K562 (cell line): ENCODE results near the gene HDAC1. TPM values are rescaled to one million over a fixed set of nuclear protein-coding genes. Genes with fewer than 3 reads are reported as not detected.
A peak's percentile ranks its signal among the peaks of the same experiment; 100 is the strongest.

Source experiments
- CHD1 ChIP-seq: fragments of 200-600 bp; sonication (generic); IDR thresholded peaks from one replicate; pipeline ENCODE4 v1.6.1; 2012; ENCODE audit warnings: mild to moderate bottlenecking, moderate library complexity, low read length, inconsistent platforms
- CREM ChIP-seq: IDR thresholded peaks from 2 replicates; pipeline ENCODE4 v1.6.1; 2014; ENCODE audit warnings: antibody characterized with exemption, low read depth
- HMGN3 ChIP-seq: IDR thresholded peaks from 2 replicates; pipeline ENCODE4 v1.6.1; 2011; ENCODE audit warnings: borderline replicate concordance, low read depth, mild to moderate bottlenecking, mixed read lengths, low read length; ENCODE audit not compliant: insufficient read length; ENCODE audit errors: extremely low read depth
- MCM3 ChIP-seq: fragments of 450-650 bp; IDR thresholded peaks from 2 replicates; pipeline ENCODE4 v1.6.1; 2016
- NBN ChIP-seq: fragments of 450-650 bp; IDR thresholded peaks from 2 replicates; pipeline ENCODE4 v1.6.1; 2016; ENCODE audit warnings: low read depth, mild to moderate bottlenecking
- PML ChIP-seq: IDR thresholded peaks from 2 replicates; pipeline ENCODE4 v1.6.1; 2012; ENCODE audit warnings: low read length, inconsistent platforms
- SIN3A ChIP-seq, 2 experiments: fragments of 150-350 bp in 1 of 2; IDR thresholded peaks; 2 replicates each; pipeline ENCODE4 v1.6.1; 2011 to 2016; ENCODE audit warnings: borderline replicate concordance in 2 of 2, low read depth in 2 of 2, low read length in 2 of 2, mild to moderate bottlenecking in 2 of 2, moderate library complexity in 2 of 2; ENCODE audit not compliant: control insufficient read depth in 1 of 2
- TARDBP ChIP-seq: fragments of 450-650 bp; IDR thresholded peaks from 2 replicates; pipeline ENCODE4 v1.6.1; 2016
- TBP ChIP-seq: optimal IDR thresholded peaks from 2 replicates; pipeline ENCODE3; 2011; ENCODE audit warnings: low read depth, low read length, improper control_type of control experiment
- ZNF583 ChIP-seq: fragments of 250-450 bp; sonication (Bioruptor Pico); IDR thresholded peaks from 2 replicates; pipeline ENCODE4 v1.4.0; 2020
- ZNF764 ChIP-seq: fragments of 250-450 bp; sonication (Bioruptor Pico); IDR thresholded peaks from 2 replicates; pipeline ENCODE4 v1.4.0; 2020; ENCODE audit warnings: low read depth, mild to moderate bottlenecking, moderate library complexity
- polyA plus RNA-seq, 8 experiments: library from polyadenylated mRNA; depleted of rRNA in 4 of 8; stranded (reverse) in 5 of 8; unstranded in 3 of 8; fragments of >200 nt; fragmentation: Nextera tagmentation in 2 of 8; fragmentation: Illumina TruSeq in 1 of 8; extraction: Ambion mirVana in 2 of 8; extraction: Trizol in 1 of 8; gene quantifications; 2 replicates each; pipeline versions ENCODE4 v1.2.1 to v1.2.3, GENCODE V29; 2011 to 2014; ENCODE audit warnings: inconsistent platforms in 1 of 8, missing spikeins in 1 of 8
- total RNA-seq, 7 experiments: library from RNA; depleted of rRNA in 6 of 7; stranded (reverse); fragments of >200 nt in 6 of 7; fragmentation: Illumina TruSeq in 2 of 7; extraction: Trizol in 2 of 7; gene quantifications; 2 replicates each; pipeline versions ENCODE4 v1.2.1 to v1.2.3, GENCODE V29; 2011 to 2021; ENCODE audit warnings: low replicate concordance in 1 of 7
- TF ChIP-seq, protein P1 (sequence below): fragments of 200-800 bp; sonication (Bioruptor generic); IDR thresholded peaks from 2 replicates; pipeline ENCODE4 v1.6.1; 2017; ENCODE audit warnings: missing genetic modification characterization, missing compliant biosample characterization
- TF ChIP-seq, protein P2 (sequence below), 2 experiments: fragments of 200-800 bp in 1 of 2; sonication (Bioruptor generic) in 1 of 2; sonication (generic) in 1 of 2; formaldehyde crosslinking in 1 of 2; IDR thresholded peaks in 1 of 2; conservative IDR thresholded peaks in 1 of 2; 2 replicates each; pipeline versions ENCODE4 v1.5.0 to v1.6.1; 2016 to 2020; ENCODE audit warnings: missing compliant biosample characterization in 1 of 2, missing genetic modification characterization in 1 of 2, missing genetic modification reagents in 1 of 2
- TF ChIP-seq, protein P3 (sequence below): fragments of 250-450 bp; sonication (Bioruptor Pico); IDR thresholded peaks from 2 replicates; pipeline ENCODE4 v1.8.0; 2021; ENCODE audit warnings: moderate library complexity, mild to moderate bottlenecking, inconsistent platforms
- TF ChIP-seq, protein P4 (sequence below): fragments of 450-650 bp; formaldehyde crosslinking; IDR thresholded peaks from 2 replicates; pipeline ENCODE4 v1.4.0; 2020; ENCODE audit warnings: mild to moderate bottlenecking, moderate library complexity
- TF ChIP-seq, protein P5 (sequence below): fragments of 450-650 bp; IDR thresholded peaks from 2 replicates; pipeline ENCODE4 v1.6.1; 2018; ENCODE audit not compliant: partially characterized antibody

Gene HDAC1
- total and polyA plus RNA-seq, 9 of the 15 experiments (the other 6 are each of a cell fraction or from before 2014, with no cell fraction given), result 169 to 384 (median 193) TPM

DNA sequence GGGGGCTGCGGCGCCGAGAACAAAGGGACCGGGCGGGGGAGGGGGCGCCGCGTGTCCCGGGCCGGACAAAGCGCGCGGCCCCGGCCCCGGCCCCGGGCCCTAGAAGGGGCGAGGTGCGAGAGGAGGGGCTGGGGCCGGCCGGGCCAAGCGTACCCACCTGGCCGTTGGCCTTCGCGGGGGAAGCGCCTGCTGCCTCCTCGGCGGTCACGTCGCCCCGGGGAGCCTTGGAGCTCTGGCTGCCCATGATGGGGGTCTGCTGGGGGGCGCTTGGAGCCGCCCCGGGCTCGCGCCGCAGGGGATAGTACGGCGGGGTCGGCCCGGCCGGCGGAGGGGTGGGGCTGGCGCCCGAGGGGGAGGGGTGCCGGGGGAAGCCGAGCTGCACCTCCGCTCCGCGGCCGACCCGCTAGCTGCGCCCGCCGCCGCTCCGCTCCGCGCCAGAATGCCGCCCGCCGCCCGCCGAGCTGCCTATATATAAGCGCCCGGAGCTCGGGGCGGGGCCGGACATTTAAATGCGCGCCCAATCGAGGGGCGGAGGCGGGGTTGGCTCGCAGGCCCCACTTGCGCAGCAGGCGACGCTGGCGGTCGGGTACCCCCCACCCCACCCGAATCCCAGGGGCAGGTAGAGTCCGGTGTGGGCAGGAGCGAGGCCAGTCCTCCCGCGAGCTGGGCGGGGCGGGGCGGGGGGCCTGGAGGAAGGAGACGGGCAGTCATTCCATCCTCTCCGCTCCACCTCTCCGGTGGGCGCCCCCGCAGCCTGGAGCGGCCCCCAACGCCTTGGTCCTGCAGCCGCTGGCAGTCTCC is 44.1 kb downstream of the HDAC1 start, which contains the start of gene MARCKSL1 (continued):
- TF ChIP-seq CREM, result peak; percentile 21; the same call in 1 of the 2 replicates
- TF ChIP-seq, protein P1, sequence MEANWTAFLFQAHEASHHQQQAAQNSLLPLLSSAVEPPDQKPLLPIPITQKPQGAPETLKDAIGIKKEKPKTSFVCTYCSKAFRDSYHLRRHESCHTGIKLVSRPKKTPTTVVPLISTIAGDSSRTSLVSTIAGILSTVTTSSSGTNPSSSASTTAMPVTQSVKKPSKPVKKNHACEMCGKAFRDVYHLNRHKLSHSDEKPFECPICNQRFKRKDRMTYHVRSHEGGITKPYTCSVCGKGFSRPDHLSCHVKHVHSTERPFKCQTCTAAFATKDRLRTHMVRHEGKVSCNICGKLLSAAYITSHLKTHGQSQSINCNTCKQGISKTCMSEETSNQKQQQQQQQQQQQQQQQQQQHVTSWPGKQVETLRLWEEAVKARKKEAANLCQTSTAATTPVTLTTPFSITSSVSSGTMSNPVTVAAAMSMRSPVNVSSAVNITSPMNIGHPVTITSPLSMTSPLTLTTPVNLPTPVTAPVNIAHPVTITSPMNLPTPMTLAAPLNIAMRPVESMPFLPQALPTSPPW, result peak; percentile 57
- TF ChIP-seq HMGN3, result peak; percentile 4
- TF ChIP-seq, protein P2, sequence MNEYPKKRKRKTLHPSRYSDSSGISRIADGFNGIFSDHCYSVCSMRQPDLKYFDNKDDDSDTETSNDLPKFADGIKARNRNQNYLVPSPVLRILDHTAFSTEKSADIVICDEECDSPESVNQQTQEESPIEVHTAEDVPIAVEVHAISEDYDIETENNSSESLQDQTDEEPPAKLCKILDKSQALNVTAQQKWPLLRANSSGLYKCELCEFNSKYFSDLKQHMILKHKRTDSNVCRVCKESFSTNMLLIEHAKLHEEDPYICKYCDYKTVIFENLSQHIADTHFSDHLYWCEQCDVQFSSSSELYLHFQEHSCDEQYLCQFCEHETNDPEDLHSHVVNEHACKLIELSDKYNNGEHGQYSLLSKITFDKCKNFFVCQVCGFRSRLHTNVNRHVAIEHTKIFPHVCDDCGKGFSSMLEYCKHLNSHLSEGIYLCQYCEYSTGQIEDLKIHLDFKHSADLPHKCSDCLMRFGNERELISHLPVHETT (CRISPR knock-in tag; conservative IDR thresholded peaks at IDR 0.05 in 1 of 2, IDR thresholded peaks at IDR 0.05 in 1 of 2), result no peak
- no peak for TF ChIP-seq MCM3
- peak; percentile 75 to 87; a peak in 2 of 4 replicates for TF ChIP-seq SIN3A (IDR thresholded peaks at IDR 0.05; ENCODE audit: borderline replicate concordance in 2 of 2, control insufficient read depth in 1 of 2, low read depth in 2 of 2, low read length in 2 of 2)
- TF ChIP-seq, protein P3, sequence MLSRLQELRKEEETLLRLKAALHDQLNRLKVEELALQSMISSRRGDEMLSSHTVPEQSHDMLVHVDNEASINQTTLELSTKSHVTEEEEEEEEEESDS (CRISPR knock-in tag), result no peak
- peak; percentile 61 for TF ChIP-seq CHD1
- TF ChIP-seq PML, result peak; percentile 78
- TF ChIP-seq NBN, result no peak
- no peak for TF ChIP-seq TARDBP
- TF ChIP-seq, protein P4, sequence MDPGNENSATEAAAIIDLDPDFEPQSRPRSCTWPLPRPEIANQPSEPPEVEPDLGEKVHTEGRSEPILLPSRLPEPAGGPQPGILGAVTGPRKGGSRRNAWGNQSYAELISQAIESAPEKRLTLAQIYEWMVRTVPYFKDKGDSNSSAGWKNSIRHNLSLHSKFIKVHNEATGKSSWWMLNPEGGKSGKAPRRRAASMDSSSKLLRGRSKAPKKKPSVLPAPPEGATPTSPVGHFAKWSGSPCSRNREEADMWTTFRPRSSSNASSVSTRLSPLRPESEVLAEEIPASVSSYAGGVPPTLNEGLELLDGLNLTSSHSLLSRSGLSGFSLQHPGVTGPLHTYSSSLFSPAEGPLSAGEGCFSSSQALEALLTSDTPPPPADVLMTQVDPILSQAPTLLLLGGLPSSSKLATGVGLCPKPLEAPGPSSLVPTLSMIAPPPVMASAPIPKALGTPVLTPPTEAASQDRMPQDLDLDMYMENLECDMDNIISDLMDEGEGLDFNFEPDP, result no peak
- no peak for TF ChIP-seq ZNF764
- TF ChIP-seq ZNF583 (CRISPR knock-in tag), result 0 out of 2 replicates have a peak, but pooled peaks have one; percentile 11
- TF ChIP-seq, protein P5, sequence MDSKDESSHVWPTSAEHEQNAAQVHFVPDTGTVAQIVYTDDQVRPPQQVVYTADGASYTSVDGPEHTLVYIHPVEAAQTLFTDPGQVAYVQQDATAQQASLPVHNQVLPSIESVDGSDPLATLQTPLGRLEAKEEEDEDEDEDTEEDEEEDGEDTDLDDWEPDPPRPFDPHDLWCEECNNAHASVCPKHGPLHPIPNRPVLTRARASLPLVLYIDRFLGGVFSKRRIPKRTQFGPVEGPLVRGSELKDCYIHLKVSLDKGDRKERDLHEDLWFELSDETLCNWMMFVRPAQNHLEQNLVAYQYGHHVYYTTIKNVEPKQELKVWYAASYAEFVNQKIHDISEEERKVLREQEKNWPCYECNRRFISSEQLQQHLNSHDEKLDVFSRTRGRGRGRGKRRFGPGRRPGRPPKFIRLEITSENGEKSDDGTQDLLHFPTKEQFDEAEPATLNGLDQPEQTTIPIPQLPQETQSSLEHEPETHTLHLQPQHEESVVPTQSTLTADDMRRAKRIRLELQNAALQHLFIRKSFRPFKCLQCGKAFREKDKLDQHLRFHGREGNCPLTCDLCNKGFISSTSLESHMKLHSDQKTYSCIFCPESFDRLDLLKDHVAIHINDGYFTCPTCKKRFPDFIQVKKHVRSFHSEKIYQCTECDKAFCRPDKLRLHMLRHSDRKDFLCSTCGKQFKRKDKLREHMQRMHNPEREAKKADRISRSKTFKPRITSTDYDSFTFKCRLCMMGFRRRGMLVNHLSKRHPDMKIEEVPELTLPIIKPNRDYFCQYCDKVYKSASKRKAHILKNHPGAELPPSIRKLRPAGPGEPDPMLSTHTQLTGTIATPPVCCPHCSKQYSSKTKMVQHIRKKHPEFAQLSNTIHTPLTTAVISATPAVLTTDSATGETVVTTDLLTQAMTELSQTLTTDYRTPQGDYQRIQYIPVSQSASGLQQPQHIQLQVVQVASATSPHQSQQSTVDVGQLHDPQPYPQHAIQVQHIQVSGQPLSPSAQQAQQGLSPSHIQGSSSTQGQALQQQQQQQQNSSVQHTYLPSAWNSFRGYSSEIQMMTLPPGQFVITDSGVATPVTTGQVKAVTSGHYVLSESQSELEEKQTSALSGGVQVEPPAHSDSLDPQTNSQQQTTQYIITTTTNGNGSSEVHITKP, result peak; percentile 29
- peak; percentile 99 for TF ChIP-seq TBP
